ENCODE data around the gene RIMS4. TPM values are rescaled to one million over a fixed set of nuclear protein-coding genes. Genes with fewer than 3 reads are reported as not detected.

Gene RIMS4
- total and polyA plus RNA-seq, 10 of the 15 experiments (the other 5 are each of a cell fraction or from before 2014, with no cell fraction given): under 0.01 to 0.07 (median 0.05) TPM; not detected in 5

GRCh38 chr20:44805979-44806620 lies 4.2 kb downstream of the RIMS4 start:
- Histone ChIP-seq H3K4me2 (ENCODE audit: control insufficient read depth, insufficient read depth) (no peak overlapping the region), H3K9ac (ENCODE audit: control insufficient read depth, insufficient read depth, low read length) (no peak overlapping the region), H3K9me3 (replicated peaks; ENCODE audit: control insufficient read depth, insufficient read depth, low read length) (no peaks in the 10 kb centered on the region), H3K36me3 (ENCODE audit: control insufficient read depth in 2 of 2, insufficient read depth in 2 of 2, low read length in 1 of 2) (no peaks in the 10 kb centered on the region), H4K20me1 (ENCODE audit: control insufficient read depth, insufficient read depth) (no peaks in the 10 kb centered on the region; the same call in 1 of the 2 replicates), H3K4me1 (ENCODE audit: control insufficient read depth, insufficient read depth, low read length) (no peaks in the 10 kb centered on the region), H3K79me2 (ENCODE audit: control insufficient read depth, insufficient read depth, low read length) (no peaks in the 10 kb centered on the region), H3K27me3 (replicated peaks in 1 of 2; ENCODE audit: control insufficient read depth in 2 of 2, insufficient read depth in 2 of 2, low read length in 1 of 2) (peaks cover 5% of the 10 kb centered on the region in 2 experiments; a peak in 3 of 4 replicates), H2AFZ (ENCODE audit: control insufficient read depth, low read depth, low read length) (no peak overlapping the region), H3K4me3 (no peak overlapping the region), H3K27ac (ENCODE audit: control insufficient read depth, insufficient read depth) (no peak overlapping the region)
- intact Hi-C loops (cut with micrococcal nuclease; ENCODE audit: unreplicated experiment): no loop called here
- ChIA-PET RAD21 (ENCODE audit: unreplicated experiment) (no interaction called here), CTCF (no interaction called here), SMC1A (ENCODE audit: uncharacterized antibody, unreplicated experiment) (no interaction called here), POLR2A (no interaction called here)
- no TSS peak for BruUV-seq (replicated peaks)
- WGBS (ENCODE audit: insufficient coverage, insufficient replicate concordance, low lambda C conversion rate, missing lambda C conversion rate): 11% methylated on average over 9 of the region's 9 CpGs
- no peak for FAIRE-seq
- in situ Hi-C loops (cut with MboI): no loop called here
- DNase-seq (ENCODE audit: low read depth, low spot score): no peak
- no peak for ATAC-seq
- no peak for TF ChIP-seq BCLAF1 (IDR thresholded peaks at IDR 0.05)
- TF ChIP-seq, protein P1, sequence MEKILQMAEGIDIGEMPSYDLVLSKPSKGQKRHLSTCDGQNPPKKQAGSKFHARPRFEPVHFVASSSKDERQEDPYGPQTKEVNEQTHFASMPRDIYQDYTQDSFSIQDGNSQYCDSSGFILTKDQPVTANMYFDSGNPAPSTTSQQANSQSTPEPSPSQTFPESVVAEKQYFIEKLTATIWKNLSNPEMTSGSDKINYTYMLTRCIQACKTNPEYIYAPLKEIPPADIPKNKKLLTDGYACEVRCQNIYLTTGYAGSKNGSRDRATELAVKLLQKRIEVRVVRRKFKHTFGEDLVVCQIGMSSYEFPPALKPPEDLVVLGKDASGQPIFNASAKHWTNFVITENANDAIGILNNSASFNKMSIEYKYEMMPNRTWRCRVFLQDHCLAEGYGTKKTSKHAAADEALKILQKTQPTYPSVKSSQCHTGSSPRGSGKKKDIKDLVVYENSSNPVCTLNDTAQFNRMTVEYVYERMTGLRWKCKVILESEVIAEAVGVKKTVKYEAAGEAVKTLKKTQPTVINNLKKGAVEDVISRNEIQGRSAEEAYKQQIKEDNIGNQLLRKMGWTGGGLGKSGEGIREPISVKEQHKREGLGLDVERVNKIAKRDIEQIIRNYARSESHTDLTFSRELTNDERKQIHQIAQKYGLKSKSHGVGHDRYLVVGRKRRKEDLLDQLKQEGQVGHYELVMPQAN (conservative IDR thresholded peaks at IDR 0.05): no peak
- no peak for TF ChIP-seq FOXM1 (IDR thresholded peaks at IDR 0.05; ENCODE audit: low read depth, low read length)
- no peak for TF ChIP-seq ETV6 (conservative IDR thresholded peaks at IDR 0.05 in 1 of 2, IDR thresholded peaks at IDR 0.05 in 1 of 2; ENCODE audit: borderline replicate concordance in 1 of 2, low read depth in 1 of 2)
- TF ChIP-seq MYC (IDR thresholded peaks at IDR 0.05; ENCODE audit: insufficient read depth, insufficient read length, insufficient replicate concordance, low read length, severe bottlenecking): no peak
- no peak for TF ChIP-seq BCL11A (IDR thresholded peaks at IDR 0.05; ENCODE audit: low read depth, low read length)
- no peak for TF ChIP-seq GATAD2B (conservative IDR thresholded peaks at IDR 0.05; ENCODE audit: low read depth)
- no peak for TF ChIP-seq ZNF274 (IDR thresholded peaks at IDR 0.05; ENCODE audit: insufficient read depth, insufficient read length)
- TF ChIP-seq STAT1 (conservative IDR thresholded peaks at IDR 0.05): no peak
- TF ChIP-seq, protein P2, sequence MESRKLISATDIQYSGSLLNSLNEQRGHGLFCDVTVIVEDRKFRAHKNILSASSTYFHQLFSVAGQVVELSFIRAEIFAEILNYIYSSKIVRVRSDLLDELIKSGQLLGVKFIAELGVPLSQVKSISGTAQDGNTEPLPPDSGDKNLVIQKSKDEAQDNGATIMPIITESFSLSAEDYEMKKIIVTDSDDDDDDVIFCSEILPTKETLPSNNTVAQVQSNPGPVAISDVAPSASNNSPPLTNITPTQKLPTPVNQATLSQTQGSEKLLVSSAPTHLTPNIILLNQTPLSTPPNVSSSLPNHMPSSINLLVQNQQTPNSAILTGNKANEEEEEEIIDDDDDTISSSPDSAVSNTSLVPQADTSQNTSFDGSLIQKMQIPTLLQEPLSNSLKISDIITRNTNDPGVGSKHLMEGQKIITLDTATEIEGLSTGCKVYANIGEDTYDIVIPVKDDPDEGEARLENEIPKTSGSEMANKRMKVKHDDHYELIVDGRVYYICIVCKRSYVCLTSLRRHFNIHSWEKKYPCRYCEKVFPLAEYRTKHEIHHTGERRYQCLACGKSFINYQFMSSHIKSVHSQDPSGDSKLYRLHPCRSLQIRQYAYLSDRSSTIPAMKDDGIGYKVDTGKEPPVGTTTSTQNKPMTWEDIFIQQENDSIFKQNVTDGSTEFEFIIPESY (IDR thresholded peaks at IDR 0.05): no peak
- TF ChIP-seq, protein P3, sequence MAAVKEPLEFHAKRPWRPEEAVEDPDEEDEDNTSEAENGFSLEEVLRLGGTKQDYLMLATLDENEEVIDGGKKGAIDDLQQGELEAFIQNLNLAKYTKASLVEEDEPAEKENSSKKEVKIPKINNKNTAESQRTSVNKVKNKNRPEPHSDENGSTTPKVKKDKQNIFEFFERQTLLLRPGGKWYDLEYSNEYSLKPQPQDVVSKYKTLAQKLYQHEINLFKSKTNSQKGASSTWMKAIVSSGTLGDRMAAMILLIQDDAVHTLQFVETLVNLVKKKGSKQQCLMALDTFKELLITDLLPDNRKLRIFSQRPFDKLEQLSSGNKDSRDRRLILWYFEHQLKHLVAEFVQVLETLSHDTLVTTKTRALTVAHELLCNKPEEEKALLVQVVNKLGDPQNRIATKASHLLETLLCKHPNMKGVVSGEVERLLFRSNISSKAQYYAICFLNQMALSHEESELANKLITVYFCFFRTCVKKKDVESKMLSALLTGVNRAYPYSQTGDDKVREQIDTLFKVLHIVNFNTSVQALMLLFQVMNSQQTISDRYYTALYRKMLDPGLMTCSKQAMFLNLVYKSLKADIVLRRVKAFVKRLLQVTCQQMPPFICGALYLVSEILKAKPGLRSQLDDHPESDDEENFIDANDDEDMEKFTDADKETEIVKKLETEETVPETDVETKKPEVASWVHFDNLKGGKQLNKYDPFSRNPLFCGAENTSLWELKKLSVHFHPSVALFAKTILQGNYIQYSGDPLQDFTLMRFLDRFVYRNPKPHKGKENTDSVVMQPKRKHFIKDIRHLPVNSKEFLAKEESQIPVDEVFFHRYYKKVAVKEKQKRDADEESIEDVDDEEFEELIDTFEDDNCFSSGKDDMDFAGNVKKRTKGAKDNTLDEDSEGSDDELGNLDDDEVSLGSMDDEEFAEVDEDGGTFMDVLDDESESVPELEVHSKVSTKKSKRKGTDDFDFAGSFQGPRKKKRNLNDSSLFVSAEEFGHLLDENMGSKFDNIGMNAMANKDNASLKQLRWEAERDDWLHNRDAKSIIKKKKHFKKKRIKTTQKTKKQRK (IDR thresholded peaks at IDR 0.05; ENCODE audit: low read depth, low read length): no peak
- no peak for TF ChIP-seq ZNF217 (IDR thresholded peaks at IDR 0.05)
- TF ChIP-seq HDAC2 (IDR thresholded peaks at IDR 0.05): no peak
- TF ChIP-seq SIX5 (IDR thresholded peaks at IDR 0.05; ENCODE audit: low read depth, low read length, severe bottlenecking): no peak
